H9 (cell line): Measurements from ENCODE around the gene RTP3. TPM values are rescaled to one million over a fixed set of nuclear protein-coding genes. Genes with fewer than 3 reads are reported as not detected.

Experiments
- DNase-seq: peaks from one replicate; pipeline ENCODE4 v3.0.0-alpha.2; 2017
- H2AFZ ChIP-seq: one replicate; pipeline ENCODE4 v1.6.1; 2013; ENCODE audit warnings: mild to moderate bottlenecking, low read length, control low read depth, moderate library complexity
- H2AK5ac ChIP-seq: 2 replicates; pipeline ENCODE4 v1.6.1; 2013; ENCODE audit warnings: low read length, control low read depth, mixed read lengths; ENCODE audit not compliant: insufficient read length
- H2BK120ac ChIP-seq: one replicate; pipeline ENCODE4 v1.6.1; 2013; ENCODE audit warnings: low read depth, mild to moderate bottlenecking, low read length, control low read depth, inconsistent platforms; ENCODE audit not compliant: poor library complexity, severe bottlenecking
- H2BK12ac ChIP-seq: 2 replicates; pipeline ENCODE4 v1.6.1; 2013; ENCODE audit warnings: low read length, control low read depth, mixed read lengths, low read depth; ENCODE audit not compliant: insufficient read length
- H2BK15ac ChIP-seq: 2 replicates; pipeline ENCODE4 v1.6.1; 2013; ENCODE audit warnings: low read depth, low read length, control low read depth
- H2BK20ac ChIP-seq: one replicate; pipeline ENCODE4 v1.6.1; 2013; ENCODE audit warnings: low read depth, mild to moderate bottlenecking, low read length, control low read depth, inconsistent platforms; ENCODE audit not compliant: poor library complexity, severe bottlenecking
- H2BK5ac ChIP-seq: 2 replicates; pipeline ENCODE4 v1.6.1; 2013; ENCODE audit warnings: low read length, control low read depth, mixed read lengths; ENCODE audit not compliant: insufficient read length
- H3K14ac ChIP-seq: 2 replicates; pipeline ENCODE4 v1.6.1; 2013; ENCODE audit warnings: low read length, control low read depth; ENCODE audit not compliant: insufficient read depth
- H3K18ac ChIP-seq: 2 replicates; pipeline ENCODE4 v1.6.1; 2013; ENCODE audit warnings: low read depth, mild to moderate bottlenecking, mixed read lengths, low read length, control low read depth; ENCODE audit not compliant: insufficient read length
- H3K23ac ChIP-seq: 2 replicates; pipeline ENCODE4 v1.6.1; 2013; ENCODE audit warnings: low read length, control low read depth, mixed read lengths, low read depth; ENCODE audit not compliant: insufficient read length
- H3K23me2 ChIP-seq: 2 replicates; pipeline ENCODE4 v1.6.1; 2013; ENCODE audit warnings: low read depth, mild to moderate bottlenecking, mixed read lengths, low read length, control low read depth; ENCODE audit not compliant: insufficient read length, poor library complexity, severe bottlenecking
- H3K27ac ChIP-seq: 2 replicates; pipeline ENCODE4 v1.5.1; 2013; ENCODE audit warnings: low read length, control low read depth, mixed read lengths, low read depth; ENCODE audit not compliant: insufficient read length
- H3K27me3 ChIP-seq: 2 replicates; pipeline ENCODE4 v1.6.1; 2013; ENCODE audit warnings: low read length, control low read depth, inconsistent platforms; ENCODE audit not compliant: insufficient read depth
- H3K4ac ChIP-seq: 2 replicates; pipeline ENCODE4 v1.6.1; 2013; ENCODE audit warnings: low read depth, mild to moderate bottlenecking, control low read depth, inconsistent platforms, low read length, moderate library complexity
- H3K4me1 ChIP-seq: 2 replicates; pipeline ENCODE4 v1.6.1; 2013; ENCODE audit warnings: low read length, control low read depth, inconsistent platforms; ENCODE audit not compliant: insufficient read depth
- H3K4me2 ChIP-seq: 2 replicates; pipeline ENCODE4 v1.6.1; 2013; ENCODE audit warnings: low read length, control low read depth, mixed read lengths; ENCODE audit not compliant: insufficient read length, insufficient read depth
- H3K56ac ChIP-seq: 2 replicates; pipeline ENCODE4 v1.6.1; 2013; ENCODE audit warnings: low read depth, mild to moderate bottlenecking, mixed read lengths, low read length, control low read depth; ENCODE audit not compliant: insufficient read length
- H3K79me1 ChIP-seq: 2 replicates; pipeline ENCODE4 v1.6.1; 2013; ENCODE audit warnings: low read depth, mild to moderate bottlenecking, moderate library complexity, low read length, control low read depth, inconsistent platforms; ENCODE audit not compliant: insufficient read depth, poor library complexity, severe bottlenecking
- H3K79me2 ChIP-seq: 2 replicates; pipeline ENCODE4 v1.6.1; 2013; ENCODE audit warnings: low read length, control low read depth, inconsistent platforms; ENCODE audit not compliant: insufficient read depth
- H3K9ac ChIP-seq: 2 replicates; pipeline ENCODE4 v1.6.1; 2013; ENCODE audit warnings: low read length, control low read depth, mixed read lengths; ENCODE audit not compliant: insufficient read length; ENCODE audit errors: extremely low read depth
- H3K9me3 ChIP-seq: one replicate; pipeline ENCODE4 v1.6.1; 2013; ENCODE audit warnings: low read depth, low read length, inconsistent platforms; ENCODE audit not compliant: control insufficient read depth
- H3T11ph ChIP-seq: one replicate; pipeline ENCODE4 v1.6.1; 2013; ENCODE audit warnings: mild to moderate bottlenecking, low read length, control low read depth, inconsistent platforms
- H4K20me1 ChIP-seq: one replicate; pipeline ENCODE4 v1.6.1; 2013; ENCODE audit not compliant: control insufficient read depth, insufficient read length, insufficient read depth
- H4K5ac ChIP-seq: 2 replicates; pipeline ENCODE4 v1.6.1; 2013; ENCODE audit warnings: low read depth, mild to moderate bottlenecking, mixed read lengths, low read length, control low read depth; ENCODE audit not compliant: insufficient read length
- H4K8ac ChIP-seq: replicated peaks from 2 replicates; pipeline ENCODE4 v1.6.1; 2013; ENCODE audit warnings: low read length, control low read depth, mixed read lengths, low read depth; ENCODE audit not compliant: insufficient read length
- H4K91ac ChIP-seq: 2 replicates; pipeline ENCODE4 v1.6.1; 2013; ENCODE audit warnings: low read depth, mild to moderate bottlenecking, moderate library complexity, mixed read lengths, low read length, control low read depth; ENCODE audit not compliant: insufficient read length
- H3K27ac Mint-ChIP-seq, 3 experiments: 2 replicates in 2 of 3; 3 replicates in 1 of 3; pipeline ENCODE4 v1.8.0; 2020 to 2021; ENCODE audit warnings: mixed read lengths in 3 of 3, mild to moderate bottlenecking in 1 of 3, moderate library complexity in 1 of 3
- H3K27me3 Mint-ChIP-seq: 2 replicates; pipeline ENCODE4 v1.8.0; 2021; ENCODE audit warnings: low read depth, mild to moderate bottlenecking, moderate library complexity, mixed read lengths
- H3K36me3 Mint-ChIP-seq, 3 experiments: 2 replicates in 2 of 3; 3 replicates in 1 of 3; pipeline ENCODE4 v1.8.0; 2020 to 2021; ENCODE audit warnings: low read depth in 3 of 3, mixed read lengths in 3 of 3; ENCODE audit not compliant: insufficient read depth in 1 of 3
- H3K4me1 Mint-ChIP-seq, 2 experiments: 2 replicates each; pipeline ENCODE4 v1.8.0; 2020; ENCODE audit warnings: mixed read lengths in 2 of 2
- H3K4me3 Mint-ChIP-seq, 2 experiments: 2 replicates in 1 of 2; 3 replicates in 1 of 2; pipeline ENCODE4 v1.8.0; 2020 to 2021; ENCODE audit warnings: mild to moderate bottlenecking in 2 of 2, mixed read lengths in 2 of 2, moderate library complexity in 1 of 2
- H3K9me3 Mint-ChIP-seq, 2 experiments: 2 replicates in 1 of 2; 3 replicates in 1 of 2; pipeline ENCODE4 v1.8.0; 2020; ENCODE audit warnings: mild to moderate bottlenecking in 2 of 2, mixed read lengths in 2 of 2, moderate library complexity in 1 of 2
- CTCF ChIP-seq: fragments of 200-600 bp; sonication (generic); conservative IDR thresholded peaks from 3 replicates; pipeline ENCODE4 v1.8.0; 2021; ENCODE audit warnings: antibody characterized with exemption, mild to moderate bottlenecking
- WGBS: extraction: QIAGEN DNeasy Blood & Tissue Kit; methylation state at CpG from one replicate; pipeline ENCODE4 v1.1.7; 2013; ENCODE audit warnings: missing lambda C conversion rate, low lambda C conversion rate, mixed read lengths; ENCODE audit not compliant: insufficient read length; ENCODE audit errors: extremely low coverage; 5-methylcytosine and 5-hydroxymethylcytosine counted together
- total RNA-seq: library from RNA; stranded (reverse); gene quantifications from 2 replicates; pipeline ENCODE4 v1.2.1, GENCODE V29; 2021

RTP3 gene
- total RNA-seq, 1 experiment from 2014 or later: not detected

- Histone ChIP-seq H4K20me1 (no peaks in the 10 kb centered on the region), H3K79me2 (no peaks in the 10 kb centered on the region), H3K4me2 (no peak overlapping the region), H3K56ac (no peak overlapping the region), H2BK20ac (no peak overlapping the region), H4K91ac (no peak overlapping the region), H3K79me1 (no peaks in the 10 kb centered on the region), H2AFZ (no peak overlapping the region), H3T11ph (no peak overlapping the region), H2BK12ac (no peak overlapping the region), H4K8ac (no peak overlapping the region), H4K5ac (no peak overlapping the region), H2BK15ac (no peak overlapping the region), H3K14ac (no peak overlapping the region), H3K9ac (no peak overlapping the region), H3K27me3 (no peaks in the 10 kb centered on the region), H2BK5ac (no peak overlapping the region), H3K27ac (no peak overlapping the region), H3K23ac (no peak overlapping the region), H3K18ac (no peak overlapping the region), H3K4me1 (no peaks in the 10 kb centered on the region), H2BK120ac (no peak overlapping the region), H3K23me2 (no peaks in the 10 kb centered on the region), H3K4ac (no peak overlapping the region), H3K9me3 (no peaks in the 10 kb centered on the region), H2AK5ac (no peak overlapping the region)
- Mint-ChIP-seq H3K27ac (no peak overlapping the region), H3K27me3 (no peaks in the 10 kb centered on the region), H3K36me3 (peaks cover 0 to 6% (median 0%) of the 10 kb centered on the region in 3 experiments; a peak in 3 of 7 replicates), H3K4me3 (no peak overlapping the region), H3K9me3 (no peaks in the 10 kb centered on the region; a peak in 1 of 5 replicates), H3K4me1 (no peaks in the 10 kb centered on the region; a peak in 1 of 4 replicates)
- no peak for TF ChIP-seq CTCF
- no peak for DNase-seq
- WGBS: no CpG with 5 or more reads among the region's 5 CpGs
These were observed 29.5 kb downstream of the RTP3 start for GRCh38 chr3:46527239-46527638.
